ENCODE data around the gene TUT7. TPM values are rescaled to one million over a fixed set of nuclear protein-coding genes. Genes with fewer than 3 reads are reported as not detected.
"Not testable (repeated sequence)": the region's sequence is repeated elsewhere in the genome, so short reads cannot be mapped to it uniquely, and the experiment has no call there.

Gene TUT7
- total RNA-seq, 1 donor from 2014 or later, result 39.7 TPM

DNA sequence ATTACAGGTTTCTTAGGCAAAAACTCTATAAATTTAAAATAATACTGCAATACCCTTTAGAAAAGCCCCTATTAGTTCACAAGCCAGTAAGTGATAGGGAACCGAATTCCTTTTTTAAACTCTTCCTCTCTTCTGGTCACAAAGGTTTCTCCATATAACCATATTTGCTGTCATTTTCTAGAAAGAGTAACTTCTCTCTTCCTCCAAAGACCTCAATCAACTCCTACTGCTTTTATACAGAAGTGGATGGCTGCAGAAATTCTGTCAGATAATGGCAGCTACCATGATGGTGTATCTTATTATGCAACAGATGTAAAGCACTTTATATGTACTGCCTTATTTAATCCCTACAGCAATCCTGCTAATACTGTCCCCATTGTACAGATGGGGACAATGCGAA lies 6.2 kb downstream of the TUT7 start:
- no peak for DNase-seq (ENCODE audit: low read depth)

DNA sequence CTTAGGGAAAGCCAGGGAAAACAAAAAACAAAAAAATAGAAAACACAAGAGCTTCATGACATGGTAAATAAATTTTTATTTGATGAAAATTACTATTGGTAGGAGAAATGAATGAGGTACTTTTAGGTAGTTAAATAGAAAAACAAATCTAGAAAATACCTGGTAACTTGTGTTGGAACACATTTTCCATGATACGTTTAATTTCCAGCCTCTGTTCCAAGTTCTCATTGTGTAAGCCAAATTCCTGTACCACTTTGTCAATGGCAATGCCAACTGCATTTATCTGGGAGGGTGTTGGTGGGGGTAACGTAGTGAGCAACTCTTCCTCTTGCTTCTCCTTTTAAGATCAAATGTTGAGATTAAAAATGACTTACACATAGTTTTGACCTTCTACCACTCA lies 9.4 kb downstream of the TUT7 start:
- no peak for DNase-seq (ENCODE audit: low read depth)

DNA sequence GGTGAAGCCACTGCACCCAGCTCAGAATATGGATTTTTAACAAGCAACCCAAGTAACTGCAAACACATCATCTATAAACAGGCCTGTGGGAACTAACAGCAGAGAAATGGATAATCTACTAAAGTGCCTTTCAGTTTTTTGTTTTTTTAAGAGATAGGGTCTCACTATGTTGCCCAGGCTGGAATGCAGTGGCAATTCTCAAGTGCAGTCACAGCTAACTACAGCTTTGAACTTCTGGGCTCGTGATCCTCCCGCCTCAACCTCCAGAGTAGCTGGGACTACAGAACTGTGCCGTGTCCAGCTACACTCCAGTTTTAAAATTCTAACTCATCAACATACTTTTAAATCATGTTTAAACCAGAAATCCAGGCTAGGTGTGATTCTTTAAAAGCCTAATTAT lies 11.9 kb downstream of the TUT7 start:
- DNase-seq (ENCODE audit: low read depth), result no peak

DNA sequence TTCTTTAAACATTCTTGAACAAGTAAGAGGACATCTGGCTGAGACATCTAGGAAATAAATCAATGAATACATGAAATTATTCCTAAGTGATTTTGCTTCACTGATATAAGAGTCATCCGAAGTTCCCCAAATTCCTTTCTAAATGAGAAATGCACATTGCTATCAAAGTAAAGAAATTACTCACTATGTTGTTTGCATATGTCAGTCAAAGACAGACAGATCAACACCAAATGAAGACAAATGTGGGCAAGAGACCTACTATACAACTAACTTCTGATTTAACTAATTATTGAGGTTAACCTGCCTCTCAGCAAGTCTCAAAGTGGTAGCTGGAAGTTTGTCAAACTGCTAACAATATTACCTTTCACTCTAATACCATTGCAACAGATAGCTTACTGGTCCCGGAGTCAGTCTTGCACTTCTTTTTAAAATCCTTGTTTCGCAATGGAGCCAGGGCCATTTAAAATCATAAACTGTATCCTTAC lies 13.2 kb downstream of the TUT7 start:
- peak; percentile 44 for DNase-seq (ENCODE audit: low read depth)

DNA sequence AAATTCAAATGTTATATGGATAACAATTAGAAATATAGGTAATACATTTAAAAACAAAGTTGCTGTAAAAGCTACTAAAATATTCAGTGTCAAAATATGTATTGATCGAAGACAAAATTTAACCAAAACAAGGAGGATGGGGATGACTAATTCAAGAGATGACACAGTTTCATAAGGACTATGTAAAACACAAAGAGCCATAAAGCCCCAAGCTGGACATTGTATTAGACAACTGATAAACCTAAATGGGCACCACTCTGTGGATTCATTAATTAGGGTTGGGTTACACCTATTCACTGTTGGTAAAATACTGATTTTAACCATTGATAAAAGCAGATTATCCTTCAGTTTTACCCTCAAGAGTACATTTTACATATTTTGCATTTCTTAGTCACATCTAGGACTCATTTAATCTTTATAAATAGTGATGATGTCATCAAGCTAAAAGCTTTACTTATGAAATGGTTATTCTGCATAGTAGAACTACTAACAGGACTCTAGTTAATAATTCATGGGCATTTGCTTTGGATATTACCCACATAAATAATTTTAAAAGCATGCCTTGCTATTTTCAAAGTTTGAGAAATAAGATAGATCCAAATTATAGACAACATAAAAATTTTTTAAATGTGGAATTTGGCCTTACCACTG lies 13.7 kb downstream of the TUT7 start:
- no peak for DNase-seq (ENCODE audit: low read depth)

DNA sequence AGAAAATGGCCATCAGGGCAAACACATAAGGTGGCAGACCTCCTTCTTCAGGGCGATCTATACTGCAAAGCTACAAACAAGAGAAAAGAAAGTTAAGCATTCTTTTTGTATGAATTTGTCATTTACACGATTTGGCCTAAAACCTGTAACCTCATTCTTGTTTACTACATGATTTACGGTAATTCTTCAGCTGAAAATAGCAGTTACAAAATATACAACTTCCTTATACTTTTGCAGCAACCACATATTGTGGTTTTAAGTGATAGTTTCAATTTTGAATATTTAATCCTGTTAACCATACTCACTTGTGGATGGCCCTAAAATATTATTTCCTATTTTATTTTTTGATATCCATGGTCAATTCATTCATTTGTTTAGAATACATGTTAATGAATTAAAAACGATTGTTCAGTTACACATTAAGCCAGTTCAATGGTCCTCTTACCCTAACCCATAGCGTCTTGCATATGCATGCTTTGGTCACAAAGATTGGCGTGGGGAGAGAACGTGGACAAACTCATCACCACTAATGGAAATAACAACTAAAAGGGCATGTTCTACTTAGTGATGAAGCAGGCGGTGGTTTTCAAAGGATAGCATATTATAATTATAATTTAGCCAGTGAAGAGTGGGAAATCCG lies 16.6 kb downstream of the TUT7 start:
- no peak for DNase-seq (ENCODE audit: low read depth)

DNA sequence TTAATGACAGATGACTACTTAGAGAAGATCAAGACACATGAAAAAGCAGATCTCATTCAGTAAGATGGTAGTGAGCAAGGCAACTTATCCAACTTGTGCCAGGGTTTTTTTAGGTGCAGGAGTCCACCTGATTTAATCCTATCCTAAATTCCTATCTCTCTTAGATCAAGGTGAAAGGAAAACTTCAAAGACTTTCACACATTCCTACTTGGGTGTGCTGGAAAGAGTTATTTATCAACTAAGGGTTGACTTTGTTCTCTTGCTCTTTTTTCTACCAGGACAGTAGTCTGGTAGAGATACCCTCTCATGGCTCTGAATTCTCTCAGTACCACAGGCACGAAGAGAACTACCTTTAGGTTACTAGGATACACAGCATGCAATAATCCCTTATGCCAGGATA lies 18.2 kb downstream of the TUT7 start:
- no peak for DNase-seq (ENCODE audit: low read depth)

DNA sequence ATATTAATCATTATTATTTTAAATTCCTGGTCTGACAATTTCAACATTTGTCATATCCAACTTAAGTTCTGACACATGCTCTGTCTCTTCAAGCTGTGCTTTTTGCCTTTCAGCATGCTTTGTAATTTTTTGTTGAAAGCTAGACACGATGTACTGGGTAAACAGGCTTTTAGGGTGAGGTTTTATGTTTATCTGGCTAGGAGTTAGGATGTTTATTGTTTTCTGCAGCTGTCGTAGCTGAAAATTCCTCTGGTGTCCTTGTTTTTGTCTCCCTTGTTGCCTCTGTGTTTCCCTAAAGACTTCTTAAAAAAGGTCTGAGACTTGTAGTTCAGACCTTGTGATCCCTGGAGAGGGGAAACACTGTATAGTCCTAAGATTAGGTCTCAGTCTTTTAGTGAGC lies 20.6 kb downstream of the TUT7 start:
- DNase-seq (ENCODE audit: low read depth), result no peak

DNA sequence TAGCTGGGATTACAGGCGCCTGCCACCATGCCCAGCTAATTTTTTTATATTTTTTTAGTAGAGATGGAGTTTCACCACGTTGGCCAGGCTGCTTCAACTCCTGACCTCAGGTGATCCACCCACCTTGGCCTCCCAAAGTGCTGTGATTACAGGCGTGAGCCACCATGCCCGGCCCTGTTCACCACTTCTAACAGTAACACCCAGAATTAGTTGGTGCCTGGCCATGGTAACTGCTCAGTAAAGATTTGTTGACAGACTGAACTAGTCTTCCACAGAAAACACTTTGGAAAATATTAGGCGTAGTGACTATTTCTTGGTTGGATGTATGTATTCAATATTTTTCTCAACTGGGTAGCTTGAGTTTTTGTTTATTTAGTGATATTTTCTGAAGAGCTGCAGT lies 24.0 kb downstream of the TUT7 start:
- no peak for DNase-seq (ENCODE audit: low read depth)

DNA sequence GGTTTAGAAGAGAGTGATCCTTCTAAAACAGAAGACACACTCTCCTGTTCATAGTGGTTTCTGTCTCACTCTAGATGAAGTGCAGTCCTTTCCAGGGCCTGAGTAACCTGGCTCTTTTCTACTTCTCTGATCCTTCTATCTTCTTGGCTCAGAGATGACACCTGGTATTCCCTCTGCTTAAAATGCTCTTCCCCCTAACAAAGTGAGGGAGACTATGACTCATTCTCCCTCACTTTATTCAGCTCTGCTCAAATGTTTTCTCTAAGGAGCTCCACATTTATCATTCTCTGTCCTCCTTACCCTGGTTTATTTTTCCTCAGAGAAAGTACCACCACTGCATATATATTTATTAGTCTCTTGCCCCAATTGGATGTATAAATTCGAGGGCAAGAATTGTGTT lies 24.6 kb downstream of the TUT7 start:
- no peak for DNase-seq (ENCODE audit: low read depth)

DNA sequence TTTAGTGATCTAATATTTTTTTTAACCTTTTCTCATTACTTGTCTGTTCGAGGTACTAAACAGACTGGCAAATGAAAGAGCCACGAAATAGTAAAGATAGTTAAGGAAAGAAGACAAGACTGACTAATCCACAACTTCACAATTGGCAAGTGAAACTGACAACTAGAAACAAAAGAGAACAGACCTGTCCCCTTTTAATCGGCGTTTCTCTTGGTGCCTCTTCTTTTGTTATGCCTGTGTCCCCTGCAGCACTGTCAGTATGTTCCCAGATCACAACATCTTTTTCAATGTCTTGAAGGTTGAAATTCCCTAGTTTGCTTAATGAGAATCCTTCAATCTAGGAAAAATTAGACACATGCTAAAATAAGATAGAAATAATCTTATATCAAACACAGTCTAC lies 26.1 kb downstream of the TUT7 start:
- no peak for DNase-seq (ENCODE audit: low read depth)

DNA sequence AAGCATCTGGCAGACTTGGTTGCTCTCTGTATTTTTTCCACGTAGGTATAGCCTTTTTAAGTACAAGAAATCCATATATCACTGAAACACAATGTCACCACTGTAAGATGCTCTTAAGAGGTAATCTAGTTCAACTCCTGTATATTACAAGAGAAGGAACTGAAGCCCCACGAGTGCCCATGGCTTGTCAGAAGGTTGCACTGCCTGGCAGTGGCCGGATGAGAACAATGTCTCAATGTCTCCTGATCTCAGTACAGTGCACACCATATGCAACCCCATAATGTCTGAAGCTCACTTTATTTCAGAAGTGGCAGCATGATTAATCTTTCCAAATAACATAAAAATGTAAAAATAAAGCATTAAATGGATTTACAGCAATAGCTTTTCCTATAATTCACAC lies 27.7 kb downstream of the TUT7 start:
- DNase-seq (ENCODE audit: low read depth), result no peak

DNA sequence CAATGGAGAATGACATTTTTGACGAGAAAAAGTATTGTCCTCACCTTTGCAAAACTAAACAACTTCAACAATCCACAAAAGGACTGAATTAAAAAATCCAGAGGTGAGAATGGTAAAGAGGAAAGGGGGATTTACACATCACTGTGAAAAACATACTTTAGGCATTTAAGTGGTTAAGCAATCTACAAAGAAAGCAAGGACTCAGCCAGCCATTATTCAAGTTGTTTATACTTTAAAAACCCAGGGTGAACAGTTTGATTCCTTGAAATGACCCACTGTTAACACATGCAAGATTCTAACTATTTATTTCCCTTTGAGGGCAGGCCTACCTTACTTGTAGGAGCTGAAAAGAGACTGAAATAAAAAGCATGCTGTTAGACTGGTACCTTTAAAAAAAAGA lies 29.3 kb downstream of the TUT7 start:
- no peak for DNase-seq (ENCODE audit: low read depth)

DNA sequence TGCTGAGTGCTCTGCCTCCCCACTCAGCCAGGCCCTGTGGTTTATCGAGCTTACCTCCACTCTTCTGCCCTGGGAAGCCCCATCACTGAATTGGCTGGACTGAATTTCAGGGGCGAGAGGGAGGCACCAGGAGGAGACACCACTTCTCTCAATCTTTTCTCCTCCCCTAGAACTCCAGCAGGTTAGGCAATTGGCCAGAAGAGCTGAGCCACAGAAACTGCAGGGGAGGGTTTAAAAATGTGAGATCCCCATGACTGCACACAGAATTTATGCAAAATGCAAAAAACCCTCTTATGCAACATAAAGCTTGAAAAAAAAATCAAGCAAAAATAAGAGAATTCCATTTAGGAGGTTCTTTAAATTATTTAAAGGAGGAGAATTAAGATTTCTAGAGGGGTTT lies 29.9 kb downstream of the TUT7 start:
- no peak for DNase-seq (ENCODE audit: low read depth)

DNA sequence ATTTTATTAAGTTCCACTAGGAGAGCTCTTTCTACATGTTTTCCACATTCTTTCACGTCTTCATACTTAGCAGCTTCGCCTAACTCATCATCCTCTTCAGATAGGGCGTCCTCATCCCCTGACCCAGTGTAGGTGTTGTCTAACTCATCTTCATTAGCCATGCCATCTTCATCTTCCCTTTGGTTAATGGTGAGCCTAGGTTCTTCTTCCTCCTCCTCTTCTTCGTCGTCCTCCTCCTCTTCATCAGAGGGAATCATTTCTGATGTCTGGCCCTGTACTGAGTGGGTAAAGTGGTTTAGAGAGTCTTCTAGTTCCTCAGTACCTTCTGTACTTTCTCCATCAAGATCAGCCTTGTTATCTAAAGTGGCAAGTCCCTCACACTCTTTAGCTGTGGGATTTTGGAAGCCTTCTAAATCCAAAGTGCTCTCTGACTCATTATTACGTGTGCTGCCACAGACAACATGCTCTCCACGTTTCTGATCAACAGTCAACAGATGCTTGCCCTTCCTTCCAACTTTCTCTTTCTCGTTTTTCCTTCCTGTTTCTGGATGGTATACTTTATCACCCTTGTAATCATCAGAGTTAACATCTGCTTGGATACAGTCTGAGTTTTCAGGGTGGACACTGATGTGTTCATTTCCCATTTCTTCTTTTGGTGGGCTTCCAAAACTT lies 31.1 kb downstream of the TUT7 start:
- DNase-seq (ENCODE audit: low read depth), result no peak

DNA sequence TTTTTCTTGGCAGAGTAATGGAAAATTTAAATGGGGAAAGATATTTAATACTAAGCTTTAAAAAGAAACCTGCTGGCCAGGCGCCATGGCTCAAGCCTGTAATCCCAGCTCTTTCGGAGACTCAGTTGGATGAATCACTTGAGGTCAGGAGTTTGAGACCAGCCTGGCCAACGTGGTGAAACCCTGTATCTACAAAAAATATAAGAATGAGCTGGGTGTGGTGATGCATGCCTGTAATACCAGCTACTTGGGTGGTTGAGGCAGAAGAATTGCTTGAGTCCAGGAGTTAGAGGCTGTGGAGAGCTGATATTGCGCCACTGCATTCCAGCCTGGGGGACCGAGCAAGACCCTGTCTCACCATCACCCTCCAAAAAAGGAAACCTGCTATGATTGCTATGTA lies 32.8 kb downstream of the TUT7 start:
- peak; percentile 75 for DNase-seq (ENCODE audit: low read depth)

DNA sequence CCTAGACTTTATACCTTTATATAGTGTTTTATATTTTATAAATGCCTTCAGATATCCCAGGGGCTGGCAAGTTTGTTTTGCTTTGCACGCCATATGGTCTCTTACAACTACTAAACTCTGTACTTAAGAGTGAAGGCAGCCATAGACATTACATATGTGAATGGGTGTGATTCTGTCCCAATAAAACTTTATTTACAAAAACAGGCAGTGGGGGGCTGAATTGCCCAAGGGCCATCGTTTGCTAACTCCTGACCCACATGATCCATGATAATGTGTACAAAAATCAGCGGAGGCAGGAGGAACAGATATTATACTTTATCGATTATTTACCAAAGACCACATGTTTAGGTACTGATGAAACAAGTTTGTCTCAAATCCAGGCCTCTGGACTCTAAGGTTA lies 36.0 kb downstream of the TUT7 start:
- DNase-seq (ENCODE audit: low read depth), result no peak

DNA sequence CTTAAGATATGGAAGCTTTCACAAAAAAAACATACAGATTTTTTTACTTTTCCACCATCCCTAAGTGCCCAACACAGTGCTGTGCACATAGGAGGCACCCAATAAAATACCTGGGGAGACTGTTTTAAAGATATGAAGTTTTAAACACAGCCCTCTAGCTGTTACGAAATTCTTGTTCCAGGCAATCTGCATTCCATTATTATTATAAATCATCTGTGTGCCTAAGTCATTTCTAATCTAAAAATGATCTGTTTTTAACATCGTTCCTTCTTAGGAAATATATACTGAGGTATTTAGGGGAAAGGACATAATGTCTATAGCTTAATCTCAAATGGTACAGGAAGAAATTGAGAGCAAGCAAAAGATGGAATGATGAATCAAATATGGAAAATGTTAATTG lies 39.1 kb downstream of the TUT7 start:
- DNase-seq (ENCODE audit: low read depth), result no peak

DNA sequence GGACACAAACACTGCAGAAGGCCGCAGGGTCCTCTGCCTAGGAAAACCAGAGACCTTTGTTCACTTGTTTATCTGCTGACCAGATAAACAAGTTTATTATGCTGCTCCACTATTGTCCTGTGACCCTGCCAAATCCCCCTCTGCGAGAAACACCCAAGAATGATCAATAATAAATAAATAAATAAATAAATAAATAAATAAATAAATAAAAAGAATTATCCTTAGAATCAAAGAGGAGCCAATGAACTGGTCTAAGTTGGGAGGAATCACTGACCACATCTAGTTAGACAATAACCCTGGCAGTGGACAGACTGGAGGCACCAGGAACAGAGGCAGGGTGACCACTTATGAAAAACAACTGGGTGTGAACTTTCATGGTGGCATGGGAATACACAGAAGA lies 41.3 kb downstream of the TUT7 start:
- DNase-seq (ENCODE audit: low read depth), result not testable (repeated sequence)

DNA sequence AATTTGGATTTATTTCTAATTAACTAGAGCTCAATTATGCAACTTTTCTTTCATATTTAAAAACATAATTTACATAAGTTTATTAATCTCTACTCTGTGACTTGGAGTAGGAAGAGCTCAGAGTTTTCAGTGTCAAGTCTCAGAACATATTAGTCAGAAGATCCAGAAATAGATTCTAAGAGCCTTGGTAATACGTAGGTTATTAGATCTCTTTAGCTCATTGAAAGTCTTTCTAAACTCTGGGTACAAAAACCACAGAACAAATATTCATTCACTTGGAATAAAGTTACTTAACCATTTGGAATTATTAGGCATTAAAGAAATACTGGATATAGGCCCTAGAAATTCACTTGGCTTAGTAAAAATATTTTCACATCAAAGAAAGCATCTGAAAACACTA lies 45.5 kb downstream of the TUT7 start:
- no peak for DNase-seq (ENCODE audit: low read depth)

DNA sequence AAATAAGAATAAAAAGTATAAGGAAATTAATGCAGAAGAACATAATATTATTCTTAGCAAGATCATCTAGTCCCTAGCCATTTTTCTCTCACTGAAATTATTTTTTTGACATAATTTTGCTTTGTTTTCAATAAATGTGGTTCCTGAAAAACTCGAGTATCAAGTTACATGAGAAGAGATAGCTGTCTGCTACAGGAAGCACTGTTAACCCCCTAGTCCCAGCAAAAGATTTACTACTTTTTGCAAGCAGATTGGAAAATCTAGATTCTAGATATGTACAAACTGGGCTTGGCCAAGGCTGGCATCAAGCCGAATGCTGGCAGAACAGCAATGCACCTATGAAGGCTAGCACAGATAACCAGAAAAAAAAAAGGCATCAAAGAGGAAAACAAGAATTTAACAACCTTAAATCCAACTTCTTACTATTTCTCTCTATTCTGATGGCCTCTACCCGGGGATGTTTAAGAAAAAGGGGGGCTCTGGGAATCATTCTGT lies 49.9 kb downstream of the TUT7 start:
- DNase-seq (ENCODE audit: low read depth), result no peak

DNA sequence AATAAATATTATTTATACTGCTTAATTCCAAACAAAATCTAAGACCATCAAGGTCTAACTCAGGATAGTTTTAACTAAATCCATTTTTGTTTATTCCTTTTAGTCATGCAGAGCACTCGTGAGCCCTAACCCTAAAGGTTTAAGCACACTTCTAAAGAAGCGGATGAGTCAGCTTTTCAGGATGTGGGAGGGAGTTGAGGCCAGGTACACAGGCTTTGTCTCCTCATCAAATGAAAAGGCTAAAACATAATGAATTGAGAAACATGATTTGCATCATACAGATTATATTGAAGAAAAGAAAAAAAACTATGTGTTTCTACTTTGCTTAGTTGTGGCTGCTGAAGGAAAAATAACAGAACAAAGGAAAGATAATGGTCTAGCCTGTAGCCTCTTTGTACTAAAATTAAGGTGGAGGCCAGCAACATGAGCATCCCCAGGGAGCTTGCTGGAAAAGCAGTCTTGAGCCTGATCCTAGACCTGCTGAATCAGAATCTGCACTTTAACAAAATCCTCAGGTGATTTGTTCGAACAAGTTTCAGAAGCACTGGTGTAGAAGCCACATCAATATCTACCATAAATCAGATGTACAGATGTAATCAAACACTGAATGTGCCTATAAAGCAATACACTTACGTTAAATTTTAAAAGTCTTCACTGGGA lies 50.8 kb downstream of the TUT7 start:
- peak; percentile 43 for DNase-seq (ENCODE audit: low read depth)

DNA sequence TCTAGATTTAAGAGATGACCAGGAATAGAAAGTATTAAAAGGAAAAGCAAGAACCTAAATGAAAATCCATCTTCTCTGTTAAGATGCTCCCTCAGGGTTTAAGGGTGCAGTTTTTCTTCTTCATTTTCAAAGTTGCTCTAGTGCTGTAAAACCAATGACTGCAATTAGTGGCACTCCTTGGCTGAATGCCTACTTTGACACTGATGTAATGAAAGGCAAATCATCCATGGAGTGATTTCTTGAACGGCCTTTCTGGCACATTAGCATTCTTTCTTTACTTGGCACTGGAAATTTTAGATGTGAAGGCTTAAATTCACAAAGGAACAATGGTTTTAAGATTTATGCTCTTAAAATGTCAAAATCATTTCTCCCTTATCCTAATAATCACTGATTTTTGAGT lies 52.5 kb downstream of the TUT7 start:
- DNase-seq (ENCODE audit: low read depth), result peak; percentile 21

Data from renal cortical epithelial cell (primary cell).